Kidney tubule cell (primary cell): ENCODE measurements around the gene PLXNB3.
A peak's percentile ranks its signal among the peaks of the same experiment; 100 is the strongest.

ENCODE experiments used
- DNase-seq: peaks from one replicate; pipeline ENCODE4 v3.0.0-alpha.2; 2018; ENCODE audit warnings: low spot score

PLXNB3 gene

DNA sequence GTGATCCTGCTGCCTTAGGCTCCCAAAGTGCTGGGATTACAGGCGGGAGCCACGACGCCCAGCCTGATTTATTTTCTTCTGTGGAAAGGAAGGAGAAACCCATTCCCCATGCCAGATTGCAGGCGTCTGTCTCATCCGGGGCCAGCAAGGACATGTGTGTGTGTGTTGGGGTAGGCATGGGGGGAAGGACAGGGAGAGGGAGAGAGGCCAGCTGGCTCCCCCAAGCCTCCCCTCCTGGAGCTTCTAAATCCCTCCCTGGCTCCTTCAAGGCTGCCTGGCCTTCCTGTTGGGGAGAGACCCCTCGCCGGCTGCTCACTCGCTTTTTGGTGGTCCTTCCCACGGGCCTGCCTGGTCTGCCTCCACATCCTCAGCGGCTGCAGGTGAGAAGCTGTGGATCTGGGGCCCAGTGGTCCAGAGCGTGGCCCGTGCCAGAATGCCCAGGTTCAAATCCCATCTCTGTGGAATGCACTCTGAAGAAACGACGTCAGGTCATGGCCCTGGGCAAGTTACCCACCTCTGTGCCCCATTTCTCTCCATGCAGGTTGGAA is 1.3 kb upstream of the PLXNB3 start:
- DNase-seq = no peak

DNA sequence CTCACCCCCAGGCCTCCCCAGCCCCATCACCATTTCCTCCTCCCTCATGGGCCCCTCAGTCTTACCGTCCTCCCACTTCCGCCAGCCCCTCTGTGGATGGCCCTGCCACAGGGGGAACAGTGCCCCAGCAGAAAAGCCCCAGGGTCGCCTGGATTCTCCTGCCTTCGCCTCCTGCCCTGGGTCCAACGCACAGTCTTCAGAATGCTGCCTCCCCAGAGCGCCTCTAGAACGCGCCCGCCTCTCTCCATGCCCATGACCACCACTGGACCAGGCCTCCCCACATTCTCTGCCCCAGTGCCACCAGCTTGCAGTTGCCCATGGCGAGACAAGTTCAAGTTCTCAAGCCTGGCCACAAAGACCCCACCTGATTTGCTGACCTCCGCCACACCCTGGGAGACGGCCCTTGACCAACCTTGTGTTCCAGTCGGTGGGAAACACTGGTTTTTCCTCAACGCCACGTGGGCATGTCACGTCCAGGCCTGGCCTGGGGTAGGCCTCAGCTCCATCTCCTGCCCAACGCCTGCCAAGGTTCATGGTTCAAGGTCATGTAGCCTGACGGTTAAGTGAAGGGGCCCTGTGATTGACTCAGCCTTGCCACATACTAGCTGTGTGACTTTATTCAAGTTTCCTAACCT is 634 bp upstream of the PLXNB3 start:
- no peak for DNase-seq

GRCh38 chrX:153764786-153765137 is 713 bp downstream of the PLXNB3 start:
- no peak for DNase-seq

- DNase-seq = no peak
Measured at GRCh38 chrX:153765138-153766079, 1.4 kb downstream of the PLXNB3 start.

DNA sequence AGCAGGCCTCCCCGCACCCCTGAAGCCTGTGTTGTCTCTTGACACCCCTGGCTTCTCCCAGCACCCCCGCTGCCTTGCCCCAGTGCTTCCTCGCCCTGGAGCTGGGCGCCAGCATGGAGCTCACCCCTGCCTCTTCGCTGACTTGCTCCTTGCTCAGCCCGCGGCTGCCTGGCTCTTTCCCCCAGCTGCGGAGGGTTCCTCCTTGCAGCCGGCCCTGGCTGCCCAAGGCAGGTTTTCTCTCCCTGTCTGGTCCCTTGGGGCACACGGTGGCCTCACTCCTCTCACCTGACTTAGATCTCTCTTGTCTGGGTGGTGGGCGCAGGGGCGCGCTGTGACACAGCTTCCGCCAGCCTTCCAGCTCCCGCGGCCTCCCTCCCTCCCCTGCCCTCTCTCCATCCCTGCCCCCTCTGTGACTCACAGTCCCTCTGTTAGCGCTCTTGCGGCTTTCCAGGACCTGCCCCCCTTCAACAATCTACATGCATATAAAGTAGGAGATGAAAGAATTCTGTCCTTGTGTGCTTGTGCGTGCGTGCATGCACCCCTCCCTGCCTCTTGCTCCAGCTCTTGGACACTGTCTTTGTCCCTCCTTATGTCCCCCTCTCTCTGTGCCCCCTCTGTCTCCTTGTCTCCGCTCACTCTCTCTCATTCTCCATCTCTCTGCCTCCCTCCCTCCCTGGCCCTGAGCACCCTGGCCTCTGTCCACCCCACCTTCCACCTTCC is 2.2 kb downstream of the PLXNB3 start:
- peak; percentile 37 for DNase-seq

DNA sequence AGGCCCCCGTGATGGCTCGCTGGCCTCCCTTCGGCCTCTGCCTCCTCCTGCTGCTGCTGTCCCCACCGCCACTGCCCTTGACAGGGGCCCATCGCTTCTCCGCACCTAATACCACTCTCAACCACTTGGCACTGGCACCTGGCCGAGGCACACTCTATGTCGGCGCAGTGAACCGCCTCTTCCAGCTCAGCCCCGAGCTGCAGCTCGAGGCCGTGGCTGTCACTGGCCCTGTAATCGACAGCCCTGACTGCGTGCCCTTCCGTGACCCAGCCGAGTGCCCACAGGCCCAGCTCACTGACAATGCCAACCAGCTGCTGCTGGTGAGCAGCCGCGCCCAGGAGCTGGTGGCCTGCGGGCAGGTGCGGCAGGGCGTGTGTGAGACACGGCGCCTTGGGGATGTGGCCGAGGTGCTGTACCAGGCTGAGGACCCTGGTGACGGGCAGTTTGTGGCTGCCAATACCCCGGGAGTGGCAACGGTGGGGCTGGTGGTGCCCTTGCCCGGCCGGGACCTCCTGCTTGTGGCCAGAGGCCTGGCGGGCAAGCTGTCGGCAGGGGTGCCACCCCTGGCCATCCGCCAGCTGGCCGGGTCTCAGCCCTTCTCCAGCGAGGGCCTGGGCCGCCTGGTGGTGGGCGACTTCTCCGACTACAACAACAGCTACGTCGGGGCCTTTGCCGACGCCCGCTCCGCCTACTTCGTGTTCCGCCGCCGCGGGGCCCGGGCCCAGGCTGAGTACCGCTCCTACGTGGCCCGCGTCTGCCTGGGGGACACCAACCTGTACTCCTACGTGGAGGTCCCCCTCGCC is 3.0 kb downstream of the PLXNB3 start:
- no peak for DNase-seq

DNA sequence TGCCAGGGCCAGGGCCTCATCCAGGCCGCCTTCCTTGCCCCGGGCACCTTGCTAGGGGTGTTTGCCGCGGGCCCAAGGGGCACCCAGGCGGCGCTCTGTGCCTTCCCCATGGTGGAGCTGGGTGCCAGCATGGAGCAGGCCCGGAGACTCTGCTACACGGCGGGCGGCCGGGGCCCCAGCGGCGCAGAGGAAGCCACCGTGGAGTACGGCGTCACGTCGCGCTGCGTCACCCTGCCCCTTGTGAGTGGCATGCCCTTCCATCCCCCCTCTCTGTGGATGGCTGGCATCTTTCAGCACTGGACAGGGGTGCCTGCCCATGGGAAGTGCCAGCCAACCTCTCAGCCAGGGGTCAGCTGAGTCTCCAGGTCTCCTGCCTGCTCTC is 3.6 kb downstream of the PLXNB3 start:
- DNase-seq = no peak

- no peak for DNase-seq
Measured at GRCh38 chrX:153768311-153769157, 4.5 kb downstream of the PLXNB3 start.

DNA sequence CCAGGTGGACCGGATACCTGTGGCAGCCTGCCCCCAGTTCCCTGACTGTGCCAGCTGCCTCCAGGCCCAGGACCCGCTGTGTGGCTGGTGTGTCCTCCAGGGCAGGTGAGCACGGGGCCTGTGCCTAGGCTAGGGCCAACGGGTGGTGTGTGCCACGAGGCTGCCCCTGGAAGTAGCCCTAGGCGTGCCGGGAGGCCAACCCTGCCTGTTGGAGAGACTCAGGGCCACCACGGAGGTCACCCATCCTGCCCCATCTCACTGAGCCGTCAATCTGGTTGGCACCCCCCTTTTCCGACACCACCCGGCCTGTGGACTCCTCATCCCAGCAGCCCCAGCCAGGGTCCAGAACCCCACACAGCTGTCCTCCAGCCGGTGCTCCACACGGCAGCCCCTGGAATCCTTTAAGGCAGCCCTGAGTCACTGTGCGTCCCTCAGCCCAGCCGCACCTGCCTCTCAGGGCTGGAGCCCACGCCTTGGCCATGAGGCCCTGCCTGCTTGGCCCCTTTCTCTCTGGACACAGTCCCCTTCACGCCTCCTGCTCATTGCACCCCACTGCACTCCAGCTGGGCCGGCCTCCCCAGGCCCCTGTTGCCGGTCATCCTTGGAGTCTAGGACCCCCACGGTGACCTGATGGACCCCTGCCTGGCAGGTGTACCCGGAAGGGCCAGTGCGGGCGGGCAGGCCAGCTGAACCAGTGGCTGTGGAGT is 5.3 kb downstream of the PLXNB3 start:
- no peak for DNase-seq

DNA sequence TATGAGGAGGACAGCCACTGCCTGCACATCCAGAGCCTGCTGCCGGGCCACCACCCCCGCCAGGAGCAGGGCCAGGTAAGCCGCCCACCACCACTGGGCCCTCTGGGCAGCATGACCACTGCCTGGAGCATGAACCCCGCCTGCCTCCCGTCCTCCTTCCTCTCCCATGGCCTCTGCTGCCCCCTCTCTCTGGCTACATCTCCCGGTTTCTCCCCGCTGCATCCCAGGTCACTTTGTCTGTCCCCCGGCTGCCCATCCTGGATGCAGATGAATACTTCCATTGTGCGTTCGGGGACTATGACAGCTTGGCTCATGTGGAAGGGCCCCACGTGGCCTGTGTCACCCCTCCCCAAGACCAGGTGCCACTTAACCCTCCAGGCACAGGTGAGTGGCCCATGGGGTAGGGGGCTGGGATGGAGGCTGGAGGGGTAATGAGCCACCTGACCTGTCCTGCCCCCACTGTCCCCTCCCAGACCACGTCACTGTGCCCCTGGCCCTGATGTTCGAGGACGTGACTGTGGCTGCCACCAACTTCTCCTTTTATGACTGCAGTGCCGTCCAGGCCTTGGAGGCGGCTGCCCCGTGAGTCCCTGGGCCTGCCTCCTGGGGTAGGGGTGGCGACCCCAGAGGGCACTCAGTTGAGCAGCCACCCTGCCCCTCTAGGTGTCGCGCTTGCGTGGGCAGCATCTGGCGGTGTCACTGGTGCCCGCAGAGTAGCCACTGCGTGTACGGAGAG is 6.0 kb downstream of the PLXNB3 start:
- DNase-seq = no peak

DNA sequence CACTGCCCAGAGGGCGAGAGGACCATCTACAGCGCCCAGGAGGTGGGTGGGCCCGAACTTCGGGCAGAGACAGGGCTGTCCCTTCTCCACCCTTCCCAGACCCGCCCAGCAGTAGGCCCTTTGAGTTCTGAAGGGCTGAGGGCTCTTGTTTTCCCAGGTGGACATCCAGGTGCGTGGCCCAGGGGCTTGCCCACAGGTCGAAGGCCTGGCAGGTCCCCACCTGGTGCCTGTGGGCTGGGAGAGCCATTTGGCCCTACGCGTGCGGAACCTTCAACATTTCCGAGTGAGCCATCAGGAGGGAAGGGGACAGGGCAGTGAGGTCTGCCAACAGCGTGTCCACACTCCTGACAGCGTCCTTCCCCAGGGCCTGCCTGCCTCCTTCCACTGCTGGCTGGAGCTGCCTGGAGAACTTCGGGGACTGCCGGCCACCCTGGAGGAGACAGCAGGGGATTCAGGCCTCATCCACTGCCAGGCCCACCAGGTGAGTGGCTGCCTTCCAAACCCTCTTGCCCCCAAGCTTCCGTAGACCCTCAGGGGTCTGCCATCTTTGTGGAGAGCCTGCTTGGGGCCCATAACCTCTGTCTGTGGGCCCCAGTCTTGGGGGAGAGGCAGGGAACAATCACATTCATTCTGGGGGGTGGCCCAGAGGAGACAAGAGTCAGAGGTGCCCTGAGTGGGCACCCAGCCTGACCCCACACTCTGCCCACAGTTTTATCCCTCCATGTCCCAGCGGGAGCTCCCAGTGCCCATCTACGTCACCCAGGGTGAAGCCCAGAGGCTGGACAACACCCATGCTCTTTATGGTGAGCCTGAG is 6.8 kb downstream of the PLXNB3 start:
- no peak for DNase-seq

- no peak for DNase-seq
Measured at GRCh38 chrX:153771415-153772315, 7.6 kb downstream of the PLXNB3 start.

DNA sequence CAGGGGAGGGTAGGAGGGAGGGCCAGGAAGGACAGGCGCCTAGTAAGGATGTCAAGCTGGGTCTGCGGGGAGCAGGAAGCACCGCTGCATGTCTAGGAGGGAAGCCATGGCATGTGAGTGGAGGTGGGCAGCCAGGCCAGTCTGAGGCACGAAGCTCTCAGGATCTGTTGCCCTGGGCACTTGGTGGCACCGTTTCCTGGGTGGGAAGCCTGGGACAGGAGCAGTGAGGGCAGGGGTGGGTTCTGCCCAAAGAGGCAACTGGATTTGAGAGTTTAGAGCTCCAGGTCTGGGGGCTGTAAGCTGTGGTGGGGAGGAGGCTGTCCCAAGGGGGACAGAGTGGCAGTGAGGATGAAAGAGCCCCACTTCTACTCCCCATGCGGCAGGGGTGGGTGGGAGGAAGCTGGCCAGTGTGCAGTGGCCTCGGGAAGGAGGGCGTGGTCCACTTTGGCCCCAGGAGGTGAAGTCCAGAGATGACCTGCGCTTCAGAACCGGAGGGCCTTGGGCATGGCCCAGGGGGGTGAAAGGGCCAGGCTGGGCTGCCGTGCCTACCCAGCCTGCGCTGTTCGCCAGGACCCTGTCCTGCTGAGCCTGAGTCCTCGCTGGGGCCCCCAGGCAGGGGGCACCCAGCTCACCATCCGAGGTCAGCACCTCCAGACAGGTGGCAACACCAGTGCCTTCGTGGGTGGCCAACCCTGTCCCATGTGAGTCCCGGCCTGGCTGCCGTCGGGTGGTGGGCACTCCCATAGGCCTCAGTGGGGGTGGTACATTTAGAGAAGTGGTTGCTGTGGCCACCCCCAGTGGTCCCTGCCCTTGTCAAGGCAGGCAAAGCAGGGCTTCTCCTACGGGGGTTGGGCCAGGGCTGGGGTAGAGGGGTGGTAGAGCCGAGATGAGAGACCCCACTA is 8.5 kb downstream of the PLXNB3 start:
- DNase-seq = no peak

- no peak for DNase-seq
Measured at GRCh38 chrX:153773218-153773611, 9.2 kb downstream of the PLXNB3 start.

DNA sequence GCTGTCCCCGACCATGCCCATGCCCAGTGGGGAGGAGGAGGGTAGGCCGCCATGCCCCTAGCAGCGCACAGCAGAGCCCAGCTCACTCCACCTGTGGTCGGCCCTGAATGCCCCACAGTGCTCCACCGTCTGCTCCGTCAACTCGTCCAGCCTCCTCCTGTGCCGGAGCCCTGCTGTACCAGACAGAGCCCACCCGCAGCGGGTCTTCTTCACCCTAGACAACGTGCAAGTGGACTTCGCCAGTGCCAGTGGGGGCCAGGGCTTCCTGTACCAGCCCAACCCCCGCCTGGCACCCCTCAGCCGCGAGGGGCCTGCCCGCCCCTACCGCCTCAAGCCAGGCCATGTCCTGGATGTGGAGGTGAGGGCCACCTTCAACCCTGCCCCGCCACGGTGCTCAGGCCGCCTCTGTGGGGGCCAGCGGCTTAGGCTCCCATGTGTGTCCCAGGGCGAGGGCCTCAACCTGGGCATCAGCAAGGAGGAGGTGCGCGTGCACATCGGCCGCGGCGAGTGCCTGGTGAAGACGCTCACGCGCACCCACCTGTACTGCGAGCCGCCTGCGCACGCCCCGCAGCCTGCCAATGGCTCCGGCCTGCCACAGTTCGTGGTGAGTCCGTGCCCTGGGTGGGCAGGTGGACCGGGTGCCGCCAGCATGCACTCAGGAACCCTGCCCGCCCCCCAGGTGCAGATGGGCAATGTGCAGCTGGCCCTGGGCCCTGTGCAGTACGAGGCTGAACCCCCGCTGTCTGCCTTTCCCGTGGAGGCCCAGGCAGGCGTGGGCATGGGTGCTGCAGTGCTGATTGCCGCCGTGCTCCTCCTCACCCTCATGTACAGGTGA is 9.9 kb downstream of the PLXNB3 start:
- DNase-seq = no peak
